ENCODE results near the gene SCN2A.

DNA sequence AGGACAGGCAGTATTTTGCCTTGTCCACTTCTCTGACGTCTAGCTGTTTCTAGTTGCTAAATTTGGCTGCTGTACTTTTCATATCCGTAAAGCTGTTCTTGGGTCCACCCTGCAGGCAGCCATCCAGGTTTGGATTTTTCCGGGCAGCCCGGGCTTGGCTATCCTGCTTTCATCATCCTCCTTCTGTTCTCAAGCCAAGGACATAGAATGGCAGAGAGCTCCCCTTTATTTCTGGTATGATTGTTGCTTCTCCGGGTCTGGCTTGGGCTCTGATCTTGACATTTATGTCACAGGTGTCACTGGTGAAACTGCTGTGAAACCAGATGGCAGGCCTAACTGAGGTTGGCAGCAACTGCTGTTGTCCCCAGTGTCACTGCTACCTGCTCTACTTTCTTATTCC is 35.5 kb downstream of the SCN2A start:
- TF ChIP-seq, protein P1, sequence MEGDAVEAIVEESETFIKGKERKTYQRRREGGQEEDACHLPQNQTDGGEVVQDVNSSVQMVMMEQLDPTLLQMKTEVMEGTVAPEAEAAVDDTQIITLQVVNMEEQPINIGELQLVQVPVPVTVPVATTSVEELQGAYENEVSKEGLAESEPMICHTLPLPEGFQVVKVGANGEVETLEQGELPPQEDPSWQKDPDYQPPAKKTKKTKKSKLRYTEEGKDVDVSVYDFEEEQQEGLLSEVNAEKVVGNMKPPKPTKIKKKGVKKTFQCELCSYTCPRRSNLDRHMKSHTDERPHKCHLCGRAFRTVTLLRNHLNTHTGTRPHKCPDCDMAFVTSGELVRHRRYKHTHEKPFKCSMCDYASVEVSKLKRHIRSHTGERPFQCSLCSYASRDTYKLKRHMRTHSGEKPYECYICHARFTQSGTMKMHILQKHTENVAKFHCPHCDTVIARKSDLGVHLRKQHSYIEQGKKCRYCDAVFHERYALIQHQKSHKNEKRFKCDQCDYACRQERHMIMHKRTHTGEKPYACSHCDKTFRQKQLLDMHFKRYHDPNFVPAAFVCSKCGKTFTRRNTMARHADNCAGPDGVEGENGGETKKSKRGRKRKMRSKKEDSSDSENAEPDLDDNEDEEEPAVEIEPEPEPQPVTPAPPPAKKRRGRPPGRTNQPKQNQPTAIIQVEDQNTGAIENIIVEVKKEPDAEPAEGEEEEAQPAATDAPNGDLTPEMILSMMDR (IDR thresholded peaks at IDR 0.05) = no peak
- no peak for TF ChIP-seq EZH2 (IDR thresholded peaks at IDR 0.05; ENCODE audit: borderline replicate concordance, insufficient read depth, low read depth, low read length, poor library complexity, severe bottlenecking)
